Neural progenitor cell (in vitro differentiated cells): Measurements from ENCODE around the gene APLP2.

Source experiments
- EZH2 ChIP-seq: fragments of 200-600 bp; sonication (generic); IDR thresholded peaks from 2 replicates; pipeline ENCODE4 v1.6.1; 2017; ENCODE audit warnings: antibody characterized with exemption, mild to moderate bottlenecking, moderate library complexity
- EZH2phosphoT487 ChIP-seq: fragments of 200-600 bp; sonication (generic); IDR thresholded peaks from 2 replicates; pipeline ENCODE4 v1.6.1; 2017; ENCODE audit warnings: antibody characterized with exemption
- TF ChIP-seq, protein P1 (sequence below): fragments of 200-600 bp; sonication (generic); IDR thresholded peaks from 2 replicates; pipeline ENCODE4 v1.5.1; 2017; ENCODE audit warnings: antibody characterized with exemption, mild to moderate bottlenecking

DNA sequence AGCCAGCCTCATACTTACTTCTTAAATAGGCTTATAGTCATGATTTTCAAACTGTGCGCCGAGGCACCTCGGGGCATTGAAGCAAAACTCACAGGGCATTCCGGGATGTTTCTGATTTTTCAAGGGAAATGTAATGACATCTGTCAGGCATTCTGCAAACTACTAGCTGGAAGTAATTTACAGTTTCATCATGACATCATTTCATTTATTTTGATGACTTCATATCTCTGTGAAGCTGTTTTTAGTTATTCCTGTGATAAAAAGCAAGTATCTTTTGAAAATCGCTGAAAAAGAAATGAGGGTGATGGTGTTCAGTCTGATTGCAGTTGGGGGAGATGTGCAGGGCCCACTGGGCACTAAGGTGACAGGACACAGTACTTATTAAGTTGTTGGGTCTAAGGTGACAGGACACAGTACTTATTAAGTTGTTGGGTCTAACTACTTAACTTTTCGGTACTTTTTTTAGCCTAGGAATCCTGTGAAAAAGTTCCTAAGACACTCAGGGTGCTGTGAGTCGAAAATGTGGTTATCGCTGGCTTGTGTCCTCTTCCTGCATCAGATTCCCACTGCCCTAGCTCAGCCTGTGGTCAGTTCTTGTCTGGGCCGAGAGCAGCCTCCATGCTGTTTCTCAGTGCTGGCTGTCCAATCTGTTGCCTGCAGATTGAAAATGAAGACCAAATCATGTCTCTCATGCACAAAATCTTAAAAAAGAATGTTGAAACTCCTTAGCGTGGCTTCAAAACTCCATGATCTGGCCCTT is 42.6 kb downstream of the APLP2 start:
- TF ChIP-seq, protein P1, sequence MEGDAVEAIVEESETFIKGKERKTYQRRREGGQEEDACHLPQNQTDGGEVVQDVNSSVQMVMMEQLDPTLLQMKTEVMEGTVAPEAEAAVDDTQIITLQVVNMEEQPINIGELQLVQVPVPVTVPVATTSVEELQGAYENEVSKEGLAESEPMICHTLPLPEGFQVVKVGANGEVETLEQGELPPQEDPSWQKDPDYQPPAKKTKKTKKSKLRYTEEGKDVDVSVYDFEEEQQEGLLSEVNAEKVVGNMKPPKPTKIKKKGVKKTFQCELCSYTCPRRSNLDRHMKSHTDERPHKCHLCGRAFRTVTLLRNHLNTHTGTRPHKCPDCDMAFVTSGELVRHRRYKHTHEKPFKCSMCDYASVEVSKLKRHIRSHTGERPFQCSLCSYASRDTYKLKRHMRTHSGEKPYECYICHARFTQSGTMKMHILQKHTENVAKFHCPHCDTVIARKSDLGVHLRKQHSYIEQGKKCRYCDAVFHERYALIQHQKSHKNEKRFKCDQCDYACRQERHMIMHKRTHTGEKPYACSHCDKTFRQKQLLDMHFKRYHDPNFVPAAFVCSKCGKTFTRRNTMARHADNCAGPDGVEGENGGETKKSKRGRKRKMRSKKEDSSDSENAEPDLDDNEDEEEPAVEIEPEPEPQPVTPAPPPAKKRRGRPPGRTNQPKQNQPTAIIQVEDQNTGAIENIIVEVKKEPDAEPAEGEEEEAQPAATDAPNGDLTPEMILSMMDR: no peak
- TF ChIP-seq EZH2phosphoT487 (no peak), EZH2 (no peak)
